ENCODE results near the gene FAM120A. TPM values are rescaled to one million over a fixed set of nuclear protein-coding genes. Genes with fewer than 3 reads are reported as not detected.

Gene FAM120A
- total and polyA plus RNA-seq, 4 donors = 28.3 to 91.0 (median 50.3) TPM

DNA sequence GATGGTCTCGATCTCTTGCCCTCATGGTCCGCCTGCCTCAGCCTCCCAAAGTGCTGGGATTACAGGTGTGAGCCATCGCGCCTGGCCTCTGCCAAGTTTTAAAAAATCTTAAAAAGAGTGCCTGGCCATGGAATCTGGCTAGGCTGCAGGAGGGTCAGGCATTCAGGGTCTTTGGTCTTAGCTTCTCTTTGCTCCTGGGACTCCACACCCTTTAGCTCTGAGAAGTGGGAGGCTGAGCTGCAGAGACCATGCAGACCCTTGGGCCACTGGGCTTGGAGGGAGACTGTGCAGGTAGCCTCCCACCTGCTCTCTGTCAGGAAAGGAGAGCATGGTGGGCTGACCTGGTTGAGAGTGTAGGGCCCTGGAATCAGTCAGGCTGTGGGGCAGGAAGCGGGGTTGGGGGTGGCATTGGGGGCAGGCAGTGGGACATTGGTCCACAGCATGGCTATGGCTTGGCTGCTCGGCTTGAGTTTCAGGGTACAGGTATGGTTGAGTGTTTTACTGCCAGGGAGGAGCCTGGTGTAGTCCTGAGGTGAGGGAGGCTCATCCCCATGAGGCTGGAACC is 145.7 kb downstream of the FAM120A start (continued):
- no peak for TF ChIP-seq HNF4A (conservative IDR thresholded peaks at IDR 0.05)
- no peak for TF ChIP-seq ZBTB33 (IDR thresholded peaks at IDR 0.05)
- no peak for TF ChIP-seq HNF4G (IDR thresholded peaks at IDR 0.05)
- TF ChIP-seq, protein P1, sequence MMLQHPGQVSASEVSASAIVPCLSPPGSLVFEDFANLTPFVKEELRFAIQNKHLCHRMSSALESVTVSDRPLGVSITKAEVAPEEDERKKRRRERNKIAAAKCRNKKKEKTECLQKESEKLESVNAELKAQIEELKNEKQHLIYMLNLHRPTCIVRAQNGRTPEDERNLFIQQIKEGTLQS (IDR thresholded peaks at IDR 0.05) = no peak
- no peak for TF ChIP-seq RXRA (IDR thresholded peaks at IDR 0.05)
- TF ChIP-seq TAF1 (conservative IDR thresholded peaks at IDR 0.05) = no peak
- no peak for TF ChIP-seq JUND (IDR thresholded peaks at IDR 0.05)
- no peak for TF ChIP-seq FOXA1 (IDR thresholded peaks at IDR 0.05)

GRCh38 chr9:93597871-93598646 is 146.6 kb downstream of the FAM120A start:
- Histone ChIP-seq H3K9ac (ENCODE audit: low read depth in 1 of 2, low read length in 2 of 2) (no peak overlapping the region), H3K9me3 (ENCODE audit: control insufficient read depth in 4 of 4, low read length in 3 of 4) (no peaks in the 10 kb centered on the region), H3K36me3 (ENCODE audit: control insufficient read depth in 4 of 4, insufficient read depth in 3 of 4, low read depth in 1 of 4, low read length in 3 of 4) (no peaks in the 10 kb centered on the region), H3K4me1 (ENCODE audit: control insufficient read depth in 4 of 4, insufficient read depth in 4 of 4, low read length in 3 of 4) (no peaks in the 10 kb centered on the region), H3K27me3 (ENCODE audit: control insufficient read depth in 4 of 4, insufficient read depth in 4 of 4, low read length in 3 of 4) (no peaks in the 10 kb centered on the region), H3K4me3 (ENCODE audit: low read depth in 1 of 3, low read length in 3 of 3) (no peak overlapping the region), H3K27ac (ENCODE audit: low read depth in 1 of 2, low read length in 2 of 2) (no peak overlapping the region)
- WGBS = 90% methylated on average over 15 of the region's 15 CpGs
- DNase-seq (ENCODE audit: low spot score) = peak; percentile 30
- TF ChIP-seq RAD21 (IDR thresholded peaks at IDR 0.05) (no peak), MAX (IDR thresholded peaks at IDR 0.05) (no peak), EGR1 (IDR thresholded peaks at IDR 0.05; ENCODE audit: low read depth in 2 of 2) (no peak), TAF1 (conservative IDR thresholded peaks at IDR 0.05) (no peak), JUND (IDR thresholded peaks at IDR 0.05) (no peak), SP1 (IDR thresholded peaks at IDR 0.05) (no peak), GABPA (IDR thresholded peaks at IDR 0.05 in 1 of 2, conservative IDR thresholded peaks at IDR 0.05 in 1 of 2) (no peak), HNF4A (conservative IDR thresholded peaks at IDR 0.05) (no peak), FOXA2 (IDR thresholded peaks at IDR 0.05) (no peak), ZBTB33 (IDR thresholded peaks at IDR 0.05) (no peak), YY1 (IDR thresholded peaks at IDR 0.05) (no peak), RXRA (IDR thresholded peaks at IDR 0.05) (no peak), FOXA1 (IDR thresholded peaks at IDR 0.05) (no peak), NR2F2 (IDR thresholded peaks at IDR 0.05) (no peak)
- TF ChIP-seq, protein P2, sequence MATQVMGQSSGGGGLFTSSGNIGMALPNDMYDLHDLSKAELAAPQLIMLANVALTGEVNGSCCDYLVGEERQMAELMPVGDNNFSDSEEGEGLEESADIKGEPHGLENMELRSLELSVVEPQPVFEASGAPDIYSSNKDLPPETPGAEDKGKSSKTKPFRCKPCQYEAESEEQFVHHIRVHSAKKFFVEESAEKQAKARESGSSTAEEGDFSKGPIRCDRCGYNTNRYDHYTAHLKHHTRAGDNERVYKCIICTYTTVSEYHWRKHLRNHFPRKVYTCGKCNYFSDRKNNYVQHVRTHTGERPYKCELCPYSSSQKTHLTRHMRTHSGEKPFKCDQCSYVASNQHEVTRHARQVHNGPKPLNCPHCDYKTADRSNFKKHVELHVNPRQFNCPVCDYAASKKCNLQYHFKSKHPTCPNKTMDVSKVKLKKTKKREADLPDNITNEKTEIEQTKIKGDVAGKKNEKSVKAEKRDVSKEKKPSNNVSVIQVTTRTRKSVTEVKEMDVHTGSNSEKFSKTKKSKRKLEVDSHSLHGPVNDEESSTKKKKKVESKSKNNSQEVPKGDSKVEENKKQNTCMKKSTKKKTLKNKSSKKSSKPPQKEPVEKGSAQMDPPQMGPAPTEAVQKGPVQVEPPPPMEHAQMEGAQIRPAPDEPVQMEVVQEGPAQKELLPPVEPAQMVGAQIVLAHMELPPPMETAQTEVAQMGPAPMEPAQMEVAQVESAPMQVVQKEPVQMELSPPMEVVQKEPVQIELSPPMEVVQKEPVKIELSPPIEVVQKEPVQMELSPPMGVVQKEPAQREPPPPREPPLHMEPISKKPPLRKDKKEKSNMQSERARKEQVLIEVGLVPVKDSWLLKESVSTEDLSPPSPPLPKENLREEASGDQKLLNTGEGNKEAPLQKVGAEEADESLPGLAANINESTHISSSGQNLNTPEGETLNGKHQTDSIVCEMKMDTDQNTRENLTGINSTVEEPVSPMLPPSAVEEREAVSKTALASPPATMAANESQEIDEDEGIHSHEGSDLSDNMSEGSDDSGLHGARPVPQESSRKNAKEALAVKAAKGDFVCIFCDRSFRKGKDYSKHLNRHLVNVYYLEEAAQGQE (IDR thresholded peaks at IDR 0.05) = no peak
- TF ChIP-seq, protein P1 (IDR thresholded peaks at IDR 0.05) = no peak
